ENCODE data around the gene DCTN1.
"Not testable (repeated sequence)": the region's sequence is repeated elsewhere in the genome, so short reads cannot be mapped to it uniquely, and the experiment has no call there.

Gene DCTN1

GRCh38 chr2:74347303-74347702, 32.8 kb downstream of the DCTN1 start:
- ChIA-PET CTCF (interaction anchor here (1.1 to 21.9 kb wide), 2 partner anchors 12 to 97 kb away, joined by 3 to 205 read pairs; no protein-coding TSS in a partner anchor), POLR2A (no interaction called here)
- no peak for TF ChIP-seq CTCF (IDR thresholded peaks at IDR 0.05; ENCODE audit: insufficient read depth, low read length, missing control alignments)
- H3K4me3 ChIP-seq (ENCODE audit: low read depth, low read length) = no peak overlapping the region
- DNase-seq (ENCODE audit: low read depth, low spot score) = no peak

- TF ChIP-seq CTCF (IDR thresholded peaks at IDR 0.05; ENCODE audit: insufficient read depth, low read length, missing control alignments) = no peak
- no peak overlapping the region for H3K4me3 ChIP-seq (ENCODE audit: low read depth, low read length)
- no peak for DNase-seq (ENCODE audit: low read depth, low spot score)
- CTCF ChIA-PET = interaction anchor here (1.8 to 21.9 kb wide), 2 partner anchors 11 to 12 kb away, joined by 5 to 205 read pairs; no protein-coding TSS in a partner anchor
- POLR2A ChIA-PET = no interaction called here
Observed at GRCh38 chr2:74345272-74345943, 34.7 kb downstream of the DCTN1 start.

- no peak within 1 kb of the TSS for H3K4me3 ChIP-seq (ENCODE audit: low read depth, low read length)
- DNase-seq (ENCODE audit: low read depth, low spot score) = no peak
- TF ChIP-seq CTCF (IDR thresholded peaks at IDR 0.05; ENCODE audit: insufficient read depth, low read length, missing control alignments) = no peak
- POLR2A ChIA-PET = no interaction called here
- CTCF ChIA-PET = interaction anchor here (21.9 kb wide), 1 partner anchor 8 kb away, joined by 205 read pairs; no protein-coding TSS in a partner anchor
Observed at GRCh38 chr2:74343316-74343715, 36.8 kb downstream of the DCTN1 start, which contains the start of gene SLC4A5. SLC4A5 (minus strand) TSS chr2:74343416; CDS start chr2:74315023, 28,393 bp downstream.

DNA sequence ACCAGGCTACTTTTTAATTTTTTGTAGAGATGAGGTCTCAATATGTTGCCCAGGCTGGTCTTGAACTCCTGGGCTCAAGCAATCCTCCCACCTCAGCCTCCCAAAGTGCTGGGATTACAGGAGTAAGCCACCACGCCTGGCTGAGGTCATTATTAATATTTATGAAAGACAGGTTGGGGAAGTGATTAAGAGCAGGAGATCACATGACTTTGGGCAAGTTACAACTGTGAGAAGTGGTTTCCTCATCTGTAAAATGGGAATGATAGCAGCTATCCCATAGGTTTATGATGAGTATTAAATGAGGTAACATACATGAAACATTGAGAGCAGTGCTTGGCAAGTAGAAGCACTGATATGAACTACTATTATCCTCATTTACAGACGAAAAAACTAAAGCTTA, 43.9 kb downstream of the DCTN1 start:
- DNase-seq (ENCODE audit: low read depth, low spot score); H3K4me3 ChIP-seq (ENCODE audit: low read depth, low read length); POLR2A ChIA-PET: not testable (repeated sequence)
- CTCF ChIA-PET = interaction anchor here (1.9 to 6.6 kb wide), 15 partner anchors 11 to 512 kb away, joined by 9 to 205 read pairs (median 27); partner anchors contain the start of genes SLC4A5 and STAMBP

GRCh38 chr2:74334931-74335333, 45.2 kb downstream of the DCTN1 start:
- CTCF ChIA-PET = interaction anchor here (0.6 to 6.6 kb wide), 53 partner anchors 9 to 656 kb away, joined by 3 to 205 read pairs (median 6); partner anchors contain the start of genes C2orf81, DCTN1, SLC4A5 and STAMBP
- TF ChIP-seq CTCF (IDR thresholded peaks at IDR 0.05; ENCODE audit: insufficient read depth, low read length, missing control alignments) = peak; percentile 94
- peak; percentile 9 for DNase-seq (ENCODE audit: low read depth, low spot score)
- H3K4me3 ChIP-seq (ENCODE audit: low read depth, low read length) = no peak overlapping the region
- POLR2A ChIA-PET = no interaction called here

GRCh38 chr2:74333896-74334586, 46.1 kb downstream of the DCTN1 start:
- ChIA-PET CTCF (interaction anchor here (0.7 to 6.6 kb wide), 44 partner anchors 8 to 513 kb away, joined by 3 to 205 read pairs (median 7); partner anchors contain the start of genes BOLA3, DCTN1, INO80B and SLC4A5), POLR2A (no interaction called here)
- H3K4me3 ChIP-seq (ENCODE audit: low read depth, low read length) = no peak overlapping the region
- DNase-seq (ENCODE audit: low read depth, low spot score) = no peak
- no peak for TF ChIP-seq CTCF (IDR thresholded peaks at IDR 0.05; ENCODE audit: insufficient read depth, low read length, missing control alignments)
